NCI-H1417 treated with DMSO at 0.1 percent for 48 hours (cell line): ENCODE measurements around the gene TM4SF20.

Experiments
- DNase-seq: peaks from one replicate; lab custom pipeline; 2025; lab: John Stamatoyannopoulos, UW

The TM4SF20 gene

GRCh38 chr2:227379095-227379494 is at the start of gene TM4SF20:
Gene TM4SF20 (minus strand): TSS chr2:227379306. CDS start chr2:227379268, 38 bp downstream.
- no peak for DNase-seq

GRCh38 chr2:227428731-227429285 is 49.7 kb upstream of the TM4SF20 start:
- DNase-seq, result no peak

- no peak for DNase-seq
Observed at GRCh38 chr2:227423656-227424499, 44.8 kb upstream of the TM4SF20 start.

GRCh38 chr2:227420087-227421052 is 41.3 kb upstream of the TM4SF20 start:
- DNase-seq, result no peak

- no peak for DNase-seq
Observed at GRCh38 chr2:227416701-227417100, 37.6 kb upstream of the TM4SF20 start.

- DNase-seq, result no peak
Observed at GRCh38 chr2:227415538-227416424, 36.7 kb upstream of the TM4SF20 start.

GRCh38 chr2:227414846-227415245 is 35.7 kb upstream of the TM4SF20 start:
- DNase-seq, result no peak

- no peak for DNase-seq
Observed at GRCh38 chr2:227413371-227413770, 34.3 kb upstream of the TM4SF20 start.

GRCh38 chr2:227412877-227413276 is 33.8 kb upstream of the TM4SF20 start:
- DNase-seq, result no peak

GRCh38 chr2:227411990-227412350 is 32.9 kb upstream of the TM4SF20 start:
- DNase-seq, result no peak

- no peak for DNase-seq
Observed at GRCh38 chr2:227411320-227411989, 32.3 kb upstream of the TM4SF20 start.

GRCh38 chr2:227410191-227410590 is 31.1 kb upstream of the TM4SF20 start:
- no peak for DNase-seq

GRCh38 chr2:227407591-227408151 is 28.6 kb upstream of the TM4SF20 start:
- no peak for DNase-seq

- peak; percentile 2 for DNase-seq
Observed at GRCh38 chr2:227406177-227407031, 27.3 kb upstream of the TM4SF20 start.

- DNase-seq, result no peak
Observed at GRCh38 chr2:227404585-227405271, 25.6 kb upstream of the TM4SF20 start.

GRCh38 chr2:227402959-227403358 is 23.9 kb upstream of the TM4SF20 start:
- no peak for DNase-seq

- DNase-seq, result no peak
Observed at GRCh38 chr2:227402321-227402720, 23.2 kb upstream of the TM4SF20 start.

GRCh38 chr2:227401550-227401949 is 22.4 kb upstream of the TM4SF20 start:
- no peak for DNase-seq
